ENCODE results near the gene M1AP.
A peak's percentile ranks its signal among the peaks of the same experiment; 100 is the strongest.

Gene M1AP, protein sequence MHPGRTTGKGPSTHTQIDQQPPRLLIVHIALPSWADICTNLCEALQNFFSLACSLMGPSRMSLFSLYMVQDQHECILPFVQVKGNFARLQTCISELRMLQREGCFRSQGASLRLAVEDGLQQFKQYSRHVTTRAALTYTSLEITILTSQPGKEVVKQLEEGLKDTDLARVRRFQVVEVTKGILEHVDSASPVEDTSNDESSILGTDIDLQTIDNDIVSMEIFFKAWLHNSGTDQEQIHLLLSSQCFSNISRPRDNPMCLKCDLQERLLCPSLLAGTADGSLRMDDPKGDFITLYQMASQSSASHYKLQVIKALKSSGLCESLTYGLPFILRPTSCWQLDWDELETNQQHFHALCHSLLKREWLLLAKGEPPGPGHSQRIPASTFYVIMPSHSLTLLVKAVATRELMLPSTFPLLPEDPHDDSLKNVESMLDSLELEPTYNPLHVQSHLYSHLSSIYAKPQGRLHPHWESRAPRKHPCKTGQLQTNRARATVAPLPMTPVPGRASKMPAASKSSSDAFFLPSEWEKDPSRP

DNA sequence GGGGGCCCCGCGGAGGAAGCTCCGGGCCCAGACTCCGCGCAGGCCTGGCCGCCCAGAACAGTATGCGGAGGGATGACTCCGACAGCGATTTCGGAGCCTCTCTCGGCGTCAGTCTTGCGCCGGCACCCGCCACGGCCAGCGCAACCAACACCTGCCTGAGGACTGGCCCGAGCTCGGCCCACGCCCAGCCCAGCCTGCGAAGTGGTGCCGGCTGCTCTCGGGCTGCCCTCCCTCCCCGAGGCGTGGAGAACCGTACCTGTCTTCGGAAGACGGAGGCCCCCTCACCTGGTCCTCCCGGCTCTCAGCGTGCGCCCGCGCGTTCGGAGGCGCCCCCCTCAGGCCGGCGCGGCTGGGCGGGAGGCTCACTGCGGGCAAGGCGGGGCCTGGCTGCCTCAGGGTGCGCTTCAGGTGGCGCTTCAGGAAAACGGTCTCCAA is at the start of gene M1AP:
TSS of gene M1AP (minus strand) at position 322 of the 435 bp plus-strand sequence. CDS start 8,055 bp downstream, outside the sequence.
- no peak within 1 kb of the TSS for H3K27ac ChIP-seq (ENCODE audit: low read depth in 2 of 2, low read length in 2 of 2)
- no peaks in the 10 kb centered on the region for H3K27me3 ChIP-seq (ENCODE audit: control insufficient read depth in 2 of 2, insufficient read depth in 2 of 2, low read length in 2 of 2)
- no peak within 1 kb of the TSS for H3K9ac ChIP-seq (ENCODE audit: low read depth in 1 of 2, low read length in 2 of 2)
- no peaks in the 10 kb centered on the region for H3K9me3 ChIP-seq (ENCODE audit: control insufficient read depth in 2 of 2, low read length in 2 of 2)
- no peaks in the 10 kb centered on the region for H3K36me3 ChIP-seq (ENCODE audit: control insufficient read depth in 2 of 2, insufficient read depth in 2 of 2, low read length in 2 of 2)
- H3K4me1 ChIP-seq (ENCODE audit: control insufficient read depth in 2 of 2, insufficient read depth in 2 of 2, low read length in 2 of 2), result no peaks in the 10 kb centered on the region
- H3K4me3 ChIP-seq (ENCODE audit: low read length in 2 of 2), result no peak within 1 kb of the TSS

DNA sequence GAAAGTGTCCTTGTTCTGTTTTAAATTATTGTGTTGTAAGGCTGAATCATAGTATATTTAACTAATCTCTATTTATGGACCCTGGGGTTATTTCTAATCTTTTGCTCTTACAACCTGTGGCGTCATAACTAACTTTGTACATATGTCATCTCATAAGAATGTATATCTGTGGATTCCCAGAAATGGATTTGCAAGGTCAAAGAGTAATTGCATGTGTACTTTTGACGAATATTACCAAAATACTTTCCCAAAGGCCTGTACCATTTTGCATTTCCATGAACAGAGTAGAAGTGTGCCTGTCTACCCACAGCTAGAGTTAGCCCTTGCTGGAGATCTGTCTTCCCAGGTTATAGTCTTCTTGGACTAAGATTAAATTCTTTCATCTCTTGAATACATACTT is 48.7 kb upstream of the M1AP start:
- Histone ChIP-seq H3K4me3 (ENCODE audit: low read length in 2 of 2) (no peak overlapping the region), H3K4me1 (ENCODE audit: control insufficient read depth in 2 of 2, insufficient read depth in 2 of 2, low read length in 2 of 2) (peaks cover 24 to 38% of the 10 kb centered on the region in 2 donors), H3K9me3 (ENCODE audit: control insufficient read depth in 2 of 2, low read length in 2 of 2) (no peaks in the 10 kb centered on the region), H3K9ac (ENCODE audit: low read depth in 1 of 2, low read length in 2 of 2) (no peak overlapping the region), H3K27ac (ENCODE audit: low read depth in 2 of 2, low read length in 2 of 2) (no peak overlapping the region), H3K27me3 (ENCODE audit: control insufficient read depth in 2 of 2, insufficient read depth in 2 of 2, low read length in 2 of 2) (no peaks in the 10 kb centered on the region), H3K36me3 (ENCODE audit: control insufficient read depth in 2 of 2, insufficient read depth in 2 of 2, low read length in 2 of 2) (no peaks in the 10 kb centered on the region)

DNA sequence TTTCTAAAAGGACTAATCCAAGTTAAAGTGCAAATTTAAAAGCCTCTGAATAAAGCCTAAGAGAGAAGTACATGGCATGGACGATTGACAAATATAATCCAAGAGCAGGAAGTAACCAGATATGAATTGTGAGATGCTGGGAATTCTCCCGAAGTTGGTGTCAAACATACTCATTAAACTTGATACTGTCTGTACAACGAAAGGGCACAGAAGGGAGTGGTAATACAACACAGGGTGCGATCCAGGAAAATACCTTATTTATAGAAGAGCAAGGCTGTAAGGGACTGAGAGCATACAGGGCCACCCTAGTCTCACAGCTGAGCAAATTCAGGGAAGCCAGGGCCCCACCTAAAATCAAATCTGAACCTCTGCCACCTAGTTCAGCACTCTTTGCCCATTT is 47.5 kb upstream of the M1AP start:
- H3K4me1 ChIP-seq (ENCODE audit: control insufficient read depth in 2 of 2, insufficient read depth in 2 of 2, low read length in 2 of 2), result peaks cover 27 to 42% of the 10 kb centered on the region in 2 donors
- H3K9ac ChIP-seq (ENCODE audit: low read depth in 1 of 2, low read length in 2 of 2), result no peak overlapping the region
- H3K27me3 ChIP-seq (ENCODE audit: control insufficient read depth in 2 of 2, insufficient read depth in 2 of 2, low read length in 2 of 2), result no peaks in the 10 kb centered on the region
- H3K27ac ChIP-seq (ENCODE audit: low read depth in 2 of 2, low read length in 2 of 2), result peak overlapping the region; percentile 73 to 77
- H3K4me3 ChIP-seq (ENCODE audit: low read length in 2 of 2), result no peak overlapping the region
- no peaks in the 10 kb centered on the region for H3K36me3 ChIP-seq (ENCODE audit: control insufficient read depth in 2 of 2, insufficient read depth in 2 of 2, low read length in 2 of 2)
- H3K9me3 ChIP-seq (ENCODE audit: control insufficient read depth in 2 of 2, low read length in 2 of 2), result no peaks in the 10 kb centered on the region

DNA sequence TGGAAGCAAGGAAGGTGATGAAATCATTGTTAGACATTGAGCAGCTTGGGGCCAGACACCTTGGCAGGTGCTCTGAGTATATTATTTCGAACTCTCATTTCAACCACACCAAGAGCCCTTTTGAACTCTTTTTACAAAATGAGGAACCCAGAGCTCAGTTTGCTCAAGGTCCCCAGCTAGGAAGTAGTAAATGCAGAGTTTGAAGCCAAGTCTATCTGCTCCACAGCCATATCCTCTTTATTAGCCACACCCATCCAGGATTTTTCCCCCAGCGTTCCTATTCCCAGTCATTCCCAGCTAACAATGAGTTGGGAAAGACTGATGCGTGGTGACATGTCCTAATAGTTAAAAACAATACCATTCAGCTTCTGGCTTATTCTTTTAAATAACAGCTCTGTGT is 46.2 kb upstream of the M1AP start:
- peak overlapping the region; percentile 74 to 77 for H3K27ac ChIP-seq (ENCODE audit: low read depth in 2 of 2, low read length in 2 of 2)

DNA sequence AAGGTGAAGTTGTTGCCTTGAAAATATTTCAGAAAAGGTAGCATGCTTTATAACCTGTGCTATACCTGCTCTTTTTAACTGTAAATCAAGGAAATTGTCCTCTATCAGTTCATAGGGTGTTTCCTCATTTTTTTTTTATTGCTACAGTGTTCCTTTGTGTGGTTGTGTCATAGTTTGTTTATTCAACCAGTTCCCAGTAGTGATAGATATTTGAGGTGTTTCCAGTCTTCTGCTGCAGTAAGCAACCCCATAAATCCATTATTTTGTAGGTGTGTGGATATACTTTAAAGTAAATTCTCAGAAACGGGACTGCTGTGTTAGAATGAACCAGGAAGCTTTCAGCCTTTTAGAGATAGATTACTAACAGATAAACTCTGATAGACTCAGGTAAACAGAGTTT is 45.5 kb upstream of the M1AP start:
- Histone ChIP-seq H3K4me3 (ENCODE audit: low read length in 2 of 2) (peak overlapping the region in 1 of 2 donors; percentile 6), H3K4me1 (ENCODE audit: control insufficient read depth in 2 of 2, insufficient read depth in 2 of 2, low read length in 2 of 2) (peaks cover 27 to 42% of the 10 kb centered on the region in 2 donors), H3K9me3 (ENCODE audit: control insufficient read depth in 2 of 2, low read length in 2 of 2) (no peaks in the 10 kb centered on the region), H3K36me3 (ENCODE audit: control insufficient read depth in 2 of 2, insufficient read depth in 2 of 2, low read length in 2 of 2) (no peaks in the 10 kb centered on the region), H3K27me3 (ENCODE audit: control insufficient read depth in 2 of 2, insufficient read depth in 2 of 2, low read length in 2 of 2) (no peaks in the 10 kb centered on the region), H3K9ac (ENCODE audit: low read depth in 1 of 2, low read length in 2 of 2) (peak overlapping the region in 1 of 2 donors; percentile 14), H3K27ac (ENCODE audit: low read depth in 2 of 2, low read length in 2 of 2) (peak overlapping the region; percentile 74 to 77)

More for the DNA sequence above, 46.2 kb upstream of the M1AP start:
- Histone ChIP-seq H3K9me3 (ENCODE audit: control insufficient read depth in 2 of 2, low read length in 2 of 2) (no peaks in the 10 kb centered on the region), H3K36me3 (ENCODE audit: control insufficient read depth in 2 of 2, insufficient read depth in 2 of 2, low read length in 2 of 2) (no peaks in the 10 kb centered on the region), H3K9ac (ENCODE audit: low read depth in 1 of 2, low read length in 2 of 2) (peak overlapping the region in 1 of 2 donors; percentile 20), H3K4me3 (ENCODE audit: low read length in 2 of 2) (peak overlapping the region in 1 of 2 donors; percentile 39), H3K27me3 (ENCODE audit: control insufficient read depth in 2 of 2, insufficient read depth in 2 of 2, low read length in 2 of 2) (no peaks in the 10 kb centered on the region), H3K4me1 (ENCODE audit: control insufficient read depth in 2 of 2, insufficient read depth in 2 of 2, low read length in 2 of 2) (peaks cover 27 to 42% of the 10 kb centered on the region in 2 donors)

DNA sequence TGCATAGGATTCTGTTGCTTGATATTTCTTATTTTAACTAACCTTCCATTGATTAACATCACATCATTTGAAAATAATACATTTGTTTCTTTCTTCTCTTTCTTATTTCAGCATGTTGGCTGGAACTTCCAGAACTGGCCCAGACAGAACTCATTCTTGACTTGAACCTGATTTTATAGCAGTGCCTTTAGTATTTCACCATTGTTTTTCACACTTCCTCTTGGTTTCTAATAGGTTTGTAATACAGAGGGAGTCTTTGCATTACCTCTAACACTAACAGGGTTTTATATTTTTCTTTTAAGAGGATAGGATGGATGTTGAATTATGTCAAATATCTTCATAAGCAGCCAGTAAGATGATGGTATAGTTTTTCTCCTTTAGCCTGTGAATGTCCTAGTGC is 45.1 kb upstream of the M1AP start:
- peak overlapping the region; percentile 67 to 77 for H3K27ac ChIP-seq (ENCODE audit: low read depth in 2 of 2, low read length in 2 of 2)
- H3K9me3 ChIP-seq (ENCODE audit: control insufficient read depth in 2 of 2, low read length in 2 of 2), result no peaks in the 10 kb centered on the region
- no peaks in the 10 kb centered on the region for H3K27me3 ChIP-seq (ENCODE audit: control insufficient read depth in 2 of 2, insufficient read depth in 2 of 2, low read length in 2 of 2)
- peaks cover 27 to 42% of the 10 kb centered on the region in 2 donors for H3K4me1 ChIP-seq (ENCODE audit: control insufficient read depth in 2 of 2, insufficient read depth in 2 of 2, low read length in 2 of 2)
- peak overlapping the region in 1 of 2 donors; percentile 14 for H3K9ac ChIP-seq (ENCODE audit: low read depth in 1 of 2, low read length in 2 of 2)
- H3K36me3 ChIP-seq (ENCODE audit: control insufficient read depth in 2 of 2, insufficient read depth in 2 of 2, low read length in 2 of 2), result no peaks in the 10 kb centered on the region
- no peak overlapping the region for H3K4me3 ChIP-seq (ENCODE audit: low read length in 2 of 2)

DNA sequence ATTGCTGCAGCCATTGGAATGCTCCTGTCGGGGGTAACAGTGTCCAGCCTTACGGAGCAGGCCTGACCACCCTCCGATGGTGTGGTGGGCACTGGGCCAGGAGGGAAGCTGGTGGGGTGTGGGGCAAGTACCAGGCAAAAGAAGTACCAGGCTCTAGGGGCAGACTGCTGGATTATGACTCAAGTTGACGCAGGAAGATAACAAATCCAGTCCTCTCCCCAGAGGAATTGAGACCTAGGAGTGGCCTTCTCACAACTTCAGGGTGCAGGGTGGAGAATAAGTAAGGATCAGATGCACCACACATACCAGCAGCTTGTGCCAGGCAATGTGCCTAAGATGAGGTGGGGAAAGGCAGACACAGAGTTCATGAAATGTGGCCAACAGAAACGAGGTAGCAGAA is 43.8 kb upstream of the M1AP start:
- peak overlapping the region; percentile 64 for H3K27ac ChIP-seq (ENCODE audit: low read depth in 2 of 2, low read length in 2 of 2)

DNA sequence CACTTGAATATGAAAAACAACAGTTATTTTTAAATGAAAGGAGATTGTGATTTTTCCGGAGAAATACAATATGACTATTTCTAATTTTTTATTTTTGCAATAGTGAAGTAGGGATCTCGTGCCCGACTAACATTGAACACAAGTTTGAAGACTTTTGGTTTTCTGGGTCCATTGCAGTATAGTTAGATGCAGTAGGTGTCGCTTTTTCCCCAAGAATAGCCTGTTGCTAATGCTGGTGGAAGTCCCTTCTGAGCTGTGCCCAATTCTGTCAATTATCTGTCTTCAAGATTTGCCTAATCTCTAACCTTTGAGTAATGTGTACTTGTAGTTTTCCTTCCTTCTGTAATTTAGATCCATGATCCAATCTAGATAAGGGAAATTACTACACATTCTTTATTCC is 42.4 kb upstream of the M1AP start:
- no peaks in the 10 kb centered on the region for H3K36me3 ChIP-seq (ENCODE audit: control insufficient read depth in 2 of 2, insufficient read depth in 2 of 2, low read length in 2 of 2)

More for the DNA sequence above, 43.8 kb upstream of the M1AP start:
- Histone ChIP-seq H3K36me3 (ENCODE audit: control insufficient read depth in 2 of 2, insufficient read depth in 2 of 2, low read length in 2 of 2) (no peaks in the 10 kb centered on the region), H3K4me3 (ENCODE audit: low read length in 2 of 2) (no peak overlapping the region), H3K27me3 (ENCODE audit: control insufficient read depth in 2 of 2, insufficient read depth in 2 of 2, low read length in 2 of 2) (no peaks in the 10 kb centered on the region), H3K9me3 (ENCODE audit: control insufficient read depth in 2 of 2, low read length in 2 of 2) (no peaks in the 10 kb centered on the region), H3K4me1 (ENCODE audit: control insufficient read depth in 2 of 2, insufficient read depth in 2 of 2, low read length in 2 of 2) (peaks cover 24 to 42% of the 10 kb centered on the region in 2 donors), H3K9ac (ENCODE audit: low read depth in 1 of 2, low read length in 2 of 2) (no peak overlapping the region)

DNA sequence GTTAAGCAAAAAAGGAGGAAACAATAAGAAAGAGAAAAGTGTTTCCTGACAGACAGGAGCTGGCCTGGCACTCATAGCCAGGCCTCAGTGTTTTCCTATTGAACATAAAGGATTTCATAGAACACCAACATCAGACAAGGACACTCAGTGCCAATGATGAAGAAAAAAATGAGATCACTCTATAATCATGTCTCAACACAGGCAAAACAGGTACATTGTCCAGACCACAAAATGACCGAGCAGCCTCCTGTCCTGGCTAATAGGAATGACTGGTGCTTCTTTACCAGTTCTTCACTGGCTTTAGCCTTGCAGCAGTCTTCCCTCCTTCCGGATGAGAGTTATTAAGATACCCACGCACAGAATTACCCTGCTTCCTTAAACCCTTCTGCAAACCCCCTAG is 41.5 kb upstream of the M1AP start:
- Histone ChIP-seq H3K4me3 (ENCODE audit: low read length in 2 of 2) (no peak overlapping the region), H3K4me1 (ENCODE audit: control insufficient read depth in 2 of 2, insufficient read depth in 2 of 2, low read length in 2 of 2) (peaks cover 18 to 30% of the 10 kb centered on the region in 2 donors), H3K27me3 (ENCODE audit: control insufficient read depth in 2 of 2, insufficient read depth in 2 of 2, low read length in 2 of 2) (no peaks in the 10 kb centered on the region), H3K36me3 (ENCODE audit: control insufficient read depth in 2 of 2, insufficient read depth in 2 of 2, low read length in 2 of 2) (no peaks in the 10 kb centered on the region), H3K9me3 (ENCODE audit: control insufficient read depth in 2 of 2, low read length in 2 of 2) (no peaks in the 10 kb centered on the region), H3K27ac (ENCODE audit: low read depth in 2 of 2, low read length in 2 of 2) (no peak overlapping the region), H3K9ac (ENCODE audit: low read depth in 1 of 2, low read length in 2 of 2) (no peak overlapping the region)

More for the DNA sequence above, 42.4 kb upstream of the M1AP start:
- Histone ChIP-seq H3K4me1 (ENCODE audit: control insufficient read depth in 2 of 2, insufficient read depth in 2 of 2, low read length in 2 of 2) (peaks cover 23 to 37% of the 10 kb centered on the region in 2 donors), H3K27me3 (ENCODE audit: control insufficient read depth in 2 of 2, insufficient read depth in 2 of 2, low read length in 2 of 2) (no peaks in the 10 kb centered on the region), H3K9me3 (ENCODE audit: control insufficient read depth in 2 of 2, low read length in 2 of 2) (no peaks in the 10 kb centered on the region), H3K4me3 (ENCODE audit: low read length in 2 of 2) (no peak overlapping the region), H3K9ac (ENCODE audit: low read depth in 1 of 2, low read length in 2 of 2) (no peak overlapping the region), H3K27ac (ENCODE audit: low read depth in 2 of 2, low read length in 2 of 2) (no peak overlapping the region)

DNA sequence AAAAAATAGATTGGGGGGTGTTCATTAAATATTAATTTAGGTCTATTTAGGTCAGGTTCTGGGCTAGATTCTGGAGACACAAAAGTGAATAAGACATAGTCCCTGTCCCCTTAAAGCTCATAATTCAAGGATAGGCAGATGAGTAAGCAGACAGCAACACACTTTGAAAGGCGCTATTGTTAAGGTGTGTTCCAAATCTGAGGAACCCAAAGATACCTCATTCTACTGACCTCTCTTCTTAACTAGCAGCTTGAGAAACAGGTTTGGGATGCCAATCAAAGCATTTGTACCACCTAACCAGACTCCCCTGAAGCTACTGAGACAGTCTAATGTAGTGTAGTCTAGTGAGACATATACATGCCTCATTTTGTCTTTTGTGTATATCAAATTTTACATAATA is 40.8 kb upstream of the M1AP start:
- Histone ChIP-seq H3K9ac (ENCODE audit: low read depth in 1 of 2, low read length in 2 of 2) (no peak overlapping the region), H3K27ac (ENCODE audit: low read depth in 2 of 2, low read length in 2 of 2) (no peak overlapping the region), H3K27me3 (ENCODE audit: control insufficient read depth in 2 of 2, insufficient read depth in 2 of 2, low read length in 2 of 2) (no peaks in the 10 kb centered on the region), H3K4me3 (ENCODE audit: low read length in 2 of 2) (no peak overlapping the region), H3K9me3 (ENCODE audit: control insufficient read depth in 2 of 2, low read length in 2 of 2) (no peaks in the 10 kb centered on the region), H3K4me1 (ENCODE audit: control insufficient read depth in 2 of 2, insufficient read depth in 2 of 2, low read length in 2 of 2) (peaks cover 10 to 23% of the 10 kb centered on the region in 2 donors), H3K36me3 (ENCODE audit: control insufficient read depth in 2 of 2, insufficient read depth in 2 of 2, low read length in 2 of 2) (no peaks in the 10 kb centered on the region)

Data from mucosa of rectum (tissue), 2 donors.